Midbrain (tissue), 1 donor: ENCODE results near the gene RBPJL.
"Not testable (repeated sequence)": the region's sequence is repeated elsewhere in the genome, so short reads cannot be mapped to it uniquely, and the experiment has no call there.

Source experiments
- DNase-seq: peaks from one replicate; lab custom pipeline; 2025; lab: John Stamatoyannopoulos, UW

RBPJL gene

GRCh38 chr20:45342855-45343531, 36.4 kb downstream of the RBPJL start:
- DNase-seq, result no peak

GRCh38 chr20:45343532-45344167, 37.0 kb downstream of the RBPJL start:
- no peak for DNase-seq

DNA sequence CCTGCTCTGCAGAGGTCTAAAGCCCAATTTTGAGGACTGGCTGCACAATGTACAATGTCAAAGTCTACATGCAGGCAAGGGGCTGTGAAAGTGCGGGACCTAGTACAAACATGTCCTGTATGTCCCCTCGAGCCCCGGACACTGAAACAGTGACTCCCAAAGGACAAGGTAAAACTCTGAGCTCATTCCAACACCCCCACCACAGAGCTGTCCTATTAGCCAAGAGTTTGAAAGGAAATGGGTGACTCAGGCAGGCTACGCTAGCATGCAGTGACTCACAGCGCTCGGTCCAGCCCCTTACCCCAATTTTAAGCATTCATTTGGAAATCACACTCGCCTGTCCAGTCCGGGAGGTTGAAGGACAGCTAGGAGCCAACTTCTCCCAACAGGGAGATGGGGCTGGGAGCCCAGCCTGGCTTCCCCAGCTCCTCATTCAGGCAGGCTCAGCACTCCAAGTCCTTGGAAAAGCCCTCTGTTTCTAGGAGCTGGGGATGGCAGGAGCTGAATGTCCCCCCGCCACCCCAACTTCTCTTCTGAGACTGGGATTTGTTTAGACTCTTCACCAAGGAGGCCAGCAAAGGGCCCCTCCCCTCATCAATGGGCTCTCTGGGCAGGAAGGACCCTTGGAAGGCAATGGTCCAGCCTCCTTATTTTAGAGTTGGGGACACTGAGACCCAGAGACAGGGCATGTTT, 37.7 kb downstream of the RBPJL start:
- DNase-seq, result peak; percentile 57

GRCh38 chr20:45345104-45345936, 38.7 kb downstream of the RBPJL start:
- peak; percentile 43 for DNase-seq

DNA sequence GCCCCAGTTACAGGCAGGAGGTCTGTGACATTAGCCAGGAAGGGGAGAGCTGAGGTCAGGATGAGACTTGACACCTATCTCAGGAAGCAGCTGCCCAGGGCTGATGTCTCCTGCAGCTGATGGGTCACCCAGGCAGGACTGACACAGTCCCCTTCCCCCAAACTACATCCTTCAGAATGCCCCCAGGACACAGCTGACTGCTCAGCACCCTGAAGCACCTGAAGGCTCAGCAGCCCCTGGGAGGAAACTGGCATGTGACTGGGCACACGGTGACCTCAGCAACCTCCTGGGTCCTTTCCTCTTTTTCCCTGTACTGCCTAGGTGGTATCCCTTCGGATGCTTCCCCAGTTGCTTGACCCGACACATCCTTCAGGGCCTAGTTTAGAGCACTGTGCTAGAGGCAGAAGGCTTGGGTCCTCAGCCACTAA, 39.7 kb downstream of the RBPJL start:
- no peak for DNase-seq

DNA sequence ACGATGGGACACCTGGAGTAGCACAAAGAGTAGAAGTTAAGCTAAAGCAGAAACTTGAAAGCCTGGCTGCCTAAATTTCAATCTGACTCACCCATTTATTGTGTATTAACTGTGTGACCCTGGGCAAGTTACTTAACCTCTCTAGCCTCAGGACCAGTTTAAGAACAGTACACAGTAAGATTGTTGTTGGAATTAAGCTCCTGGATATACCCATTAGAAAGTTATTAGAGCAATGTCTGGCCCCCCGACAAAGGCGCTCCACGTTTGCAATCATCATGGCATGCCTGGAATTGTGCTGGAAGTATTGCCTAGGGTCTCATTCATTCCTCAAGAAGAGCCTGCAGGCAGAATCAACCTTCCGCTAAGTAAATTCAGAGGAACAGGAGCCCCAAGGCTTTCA, 40.2 kb downstream of the RBPJL start:
- peak; percentile 33 for DNase-seq

GRCh38 chr20:45347297-45347935, 40.8 kb downstream of the RBPJL start:
- no peak for DNase-seq

GRCh38 chr20:45347936-45348778, 41.5 kb downstream of the RBPJL start, which contains the start of gene SDC4:
TSS of gene SDC4 (minus strand) at chr20:45348424. CDS start at chr20:45348384, 40 bp downstream.
- DNase-seq, result peak; percentile 36

- no peak for DNase-seq
Measured at GRCh38 chr20:45350217-45350616, 43.6 kb downstream of the RBPJL start.

DNA sequence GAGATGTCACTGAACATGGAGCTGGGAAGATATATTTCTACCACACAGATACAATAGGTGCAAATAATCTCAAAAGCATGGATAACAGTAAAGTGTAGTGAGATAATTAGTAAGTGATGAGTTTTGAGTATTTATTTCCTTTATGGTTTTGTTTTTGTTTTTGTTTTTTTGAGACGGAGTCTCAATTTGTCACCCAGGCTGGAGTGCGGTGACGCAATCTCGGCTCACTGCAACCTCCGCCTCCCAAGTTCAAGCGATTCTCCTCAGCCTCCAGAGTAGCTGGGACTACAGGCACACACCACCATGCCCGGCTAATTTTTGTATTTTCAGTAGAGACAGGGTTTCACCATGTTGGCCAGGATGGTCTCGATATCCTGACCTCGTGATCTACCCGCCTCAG, 44.2 kb downstream of the RBPJL start:
- DNase-seq, result not testable (repeated sequence)

DNA sequence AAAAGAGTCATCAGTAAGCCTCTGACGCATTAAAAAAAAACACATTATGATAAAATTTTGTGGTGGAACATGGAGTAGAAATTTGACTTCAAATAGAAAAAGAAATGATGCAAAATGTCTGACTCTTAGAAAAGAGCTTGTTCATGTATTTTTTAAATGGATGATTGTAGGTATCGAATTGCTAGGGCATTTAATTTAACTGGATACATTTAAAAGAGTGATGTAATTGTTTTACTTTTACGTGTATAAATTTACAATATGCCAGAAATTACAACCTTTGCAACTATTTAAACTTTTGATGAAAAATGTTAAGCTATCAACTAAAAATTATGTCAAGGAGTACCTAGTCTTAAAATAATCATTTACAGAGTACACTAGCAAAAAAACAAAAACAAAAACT, 46.1 kb downstream of the RBPJL start:
- DNase-seq, result no peak

GRCh38 chr20:45353746-45354145, 47.1 kb downstream of the RBPJL start:
- DNase-seq, result no peak

DNA sequence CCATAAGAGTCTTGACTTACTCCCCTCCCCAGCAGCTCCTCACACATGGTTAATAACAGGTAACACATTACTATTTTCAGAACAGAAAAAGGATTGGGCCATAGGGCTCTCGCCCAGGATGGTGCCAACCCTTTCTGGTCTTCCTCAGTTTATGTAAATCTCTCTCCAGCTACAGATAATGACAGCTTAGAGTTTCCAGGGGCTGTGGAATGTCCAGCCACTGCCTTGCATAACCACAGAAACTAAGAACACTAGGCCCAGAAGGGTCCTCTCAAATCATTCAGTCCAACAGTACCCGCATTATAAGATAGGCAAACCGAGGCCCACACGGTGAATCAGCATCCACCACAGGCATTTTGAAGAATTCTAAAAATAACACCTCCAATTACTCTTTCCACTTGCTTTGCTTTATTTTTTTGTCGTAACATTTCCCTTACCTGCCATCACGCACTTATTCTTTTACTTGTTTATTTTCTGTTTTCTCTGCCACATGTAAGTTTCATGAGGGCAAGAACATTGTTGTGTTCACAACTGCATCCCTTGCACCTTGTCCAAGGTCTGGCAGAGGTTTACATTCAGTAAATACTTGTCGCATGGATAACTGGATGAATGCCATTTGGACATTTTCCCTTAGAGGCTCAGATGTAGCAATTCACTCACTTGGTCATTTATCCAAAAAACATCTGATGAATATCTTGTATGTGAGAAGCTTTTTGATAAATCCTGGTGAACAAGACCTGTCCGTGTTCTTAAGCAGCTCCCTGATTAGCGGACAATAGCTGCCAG, 48.0 kb downstream of the RBPJL start:
- no peak for DNase-seq

- DNase-seq, result no peak
Measured at GRCh38 chr20:45355209-45356084, 48.8 kb downstream of the RBPJL start.

- peak; percentile 81 for DNase-seq
Measured at GRCh38 chr20:45358282-45359068, 51.8 kb downstream of the RBPJL start.

- no peak for DNase-seq
Measured at GRCh38 chr20:45359069-45359405, 52.4 kb downstream of the RBPJL start.

GRCh38 chr20:45359406-45360148, 52.9 kb downstream of the RBPJL start:
- no peak for DNase-seq
